ENCODE data around the gene FOLR2.
"Not testable (repeated sequence)": the region's sequence is repeated elsewhere in the genome, so short reads cannot be mapped to it uniquely, and the experiment has no call there.

FOLR2 gene

GRCh38 chr11:72190631-72191071 is 25.9 kb upstream of the FOLR2 start:
- intact Hi-C loops (cut with DNase I; ENCODE audit: low total_unique reads), result no loop called here
- DNase-seq, result no peak

GRCh38 chr11:72191961-72192381 is 24.6 kb upstream of the FOLR2 start, which contains the start of gene FOLR1:
TSS of gene FOLR1 (plus strand) at chr11:72192140. CDS start at chr11:72192174, 34 bp downstream.
- Histone ChIP-seq H3K4me1 (peaks cover 0 to 5% (median 0%) of the 10 kb centered on the region in 4 donors), H3K4me3 (no peak within 1 kb of the TSS), H3K27me3 (no peaks in the 10 kb centered on the region), H3K9me3 (no peaks in the 10 kb centered on the region), H3K27ac (no peak within 1 kb of the TSS), H3K36me3 (no peaks in the 10 kb centered on the region)
- TF ChIP-seq CTCF (IDR thresholded peaks at IDR 0.05), result no peak
- intact Hi-C loops (cut with DNase I; ENCODE audit: low total_unique reads), result no loop called here
- DNase-seq, result no peak

More at GRCh38 chr11:72190631-72191071, 25.9 kb upstream of the FOLR2 start:
- no peak overlapping the region for H3K27ac ChIP-seq
- H3K9me3 ChIP-seq, result no peaks in the 10 kb centered on the region
- H3K4me3 ChIP-seq, result no peak overlapping the region
- no peaks in the 10 kb centered on the region for H3K36me3 ChIP-seq
- no peak for TF ChIP-seq CTCF (IDR thresholded peaks at IDR 0.05)
- no peaks in the 10 kb centered on the region for H3K27me3 ChIP-seq
- H3K4me1 ChIP-seq, result peaks cover 0 to 5% (median 0%) of the 10 kb centered on the region in 4 donors

- H3K27me3 ChIP-seq, result no peaks in the 10 kb centered on the region
Measured at GRCh38 chr11:72195518-72196270, 20.9 kb upstream of the FOLR2 start.

GRCh38 chr11:72201445-72201844 is 15.1 kb upstream of the FOLR2 start:
- H3K36me3 ChIP-seq; H3K27ac ChIP-seq; DNase-seq; H3K4me1 ChIP-seq; H3K27me3 ChIP-seq; H3K4me3 ChIP-seq; intact Hi-C loops (cut with DNase I; ENCODE audit: low total_unique reads); H3K9me3 ChIP-seq: not testable (repeated sequence)

More at GRCh38 chr11:72195518-72196270, 20.9 kb upstream of the FOLR2 start:
- no peaks in the 10 kb centered on the region for H3K9me3 ChIP-seq
- intact Hi-C loops (cut with DNase I; ENCODE audit: low total_unique reads), result no loop called here
- H3K27ac ChIP-seq, result no peak overlapping the region
- no peak for TF ChIP-seq CTCF (IDR thresholded peaks at IDR 0.05)
- H3K4me1 ChIP-seq, result no peaks in the 10 kb centered on the region
- H3K4me3 ChIP-seq, result no peak overlapping the region
- H3K36me3 ChIP-seq, result no peaks in the 10 kb centered on the region
- DNase-seq, result peak in 1 of 2 donors; percentile 50

GRCh38 chr11:72202571-72202970 is 14.0 kb upstream of the FOLR2 start:
- H3K9me3 ChIP-seq, result no peaks in the 10 kb centered on the region
- H3K36me3 ChIP-seq, result no peaks in the 10 kb centered on the region
- no peak for DNase-seq
- no peaks in the 10 kb centered on the region for H3K27me3 ChIP-seq
- intact Hi-C loops (cut with DNase I; ENCODE audit: low total_unique reads), result no loop called here
- no peak for TF ChIP-seq CTCF (IDR thresholded peaks at IDR 0.05)
- H3K4me3 ChIP-seq, result no peak overlapping the region
- H3K27ac ChIP-seq, result no peak overlapping the region
- H3K4me1 ChIP-seq, result peaks cover 0 to 5% (median 0%) of the 10 kb centered on the region in 4 donors

- H3K9me3 ChIP-seq, result no peaks in the 10 kb centered on the region
- DNase-seq, result no peak
- intact Hi-C loops (cut with DNase I; ENCODE audit: low total_unique reads), result no loop called here
- H3K27ac ChIP-seq, result no peak overlapping the region
- no peaks in the 10 kb centered on the region for H3K36me3 ChIP-seq
- no peak overlapping the region for H3K4me3 ChIP-seq
- no peak for TF ChIP-seq CTCF (IDR thresholded peaks at IDR 0.05)
- peaks cover 0 to 5% (median 0%) of the 10 kb centered on the region in 4 donors for H3K4me1 ChIP-seq
- no peaks in the 10 kb centered on the region for H3K27me3 ChIP-seq
Measured at GRCh38 chr11:72203163-72203562, 13.4 kb upstream of the FOLR2 start.
